HepG2 (cell line): ENCODE data around the gene EMC10. TPM values are rescaled to one million over a fixed set of nuclear protein-coding genes. Genes with fewer than 3 reads are reported as not detected.

ENCODE experiments used
- ATAC-seq: fragments of 200-7000 bp; cut with Tn5 transposase; 3 replicates; pipeline ENCODE4 v1.9.1; 2020; ENCODE audit warnings: mild to moderate bottlenecking, moderate library complexity
- Bru-seq: library from RNA; stranded (reverse); fragments of 400-500 nt; gene quantifications from one replicate; lab custom pipeline; 2021; lab: Mats Ljungman, UMichigan
- BruChase-seq, 2 experiments: library from RNA; stranded (reverse); fragments of 400-500 nt; gene quantifications; one replicate each; lab custom pipeline; 2021; lab: Mats Ljungman, UMichigan
- BruUV-seq: library from RNA; stranded (reverse); fragments of 400-500 nt; replicated peaks from 2 replicates; lab custom pipeline; 2021; lab: Mats Ljungman, UMichigan
- CTCF ChIA-PET: fragments of 300-600 bp; formaldehyde crosslinking; extraction: SDS; loops from one replicate; lab custom pipeline; 2021; ENCODE audit warnings: low total read pairs, inconsistent platforms, low intra/inter-chr PET ratio; lab: Yijun Ruan, JAX
- POLR2A ChIA-PET: fragments of 350-600 bp; sonication (Branson Sonifier 250); formaldehyde crosslinking; loops from one replicate; lab custom pipeline; 2020; ENCODE audit warnings: antibody characterized with exemption, inconsistent platforms; lab: Yijun Ruan, JAX
- DNase-seq: peaks from one replicate; pipeline ENCODE4 v3.0.0-alpha.2; 2015; ENCODE audit warnings: low spot score
- FAIRE-seq: peaks from 3 replicates; lab custom pipeline; 2011; peaks lifted over from hg19 to GRCh38; lab: Jason Lieb, UNC
- H2AFZ ChIP-seq: one replicate; pipeline ENCODE4 v1.6.1; 2011; ENCODE audit warnings: low read length, inconsistent platforms
- H3K27ac ChIP-seq: fragments of 300-600 bp; 3 replicates; pipeline ENCODE4 v1.8.0; 2011; ENCODE audit warnings: mixed run types, mild to moderate bottlenecking, mixed read lengths, low read length, inconsistent platforms; ENCODE audit not compliant: insufficient read depth; ENCODE audit errors: extremely low read length
- H3K27me3 ChIP-seq, 2 experiments: fragments of 200-600 bp in 1 of 2; 2 replicates in 1 of 2; 3 replicates in 1 of 2; pipeline versions ENCODE4 v1.6.0 to v1.8.0; 2011; ENCODE audit warnings: low read length in 2 of 2, mild to moderate bottlenecking in 2 of 2, moderate library complexity in 2 of 2, inconsistent platforms in 1 of 2; ENCODE audit not compliant: insufficient read depth in 2 of 2, control insufficient read depth in 1 of 2
- H3K36me3 ChIP-seq, 2 experiments: fragments of 200-600 bp in 1 of 2; replicated peaks in 1 of 2; 2 replicates in 1 of 2; 3 replicates in 1 of 2; pipeline versions ENCODE4 v1.5.1 to v1.8.0; 2011; ENCODE audit warnings: low read length in 2 of 2, inconsistent platforms in 1 of 2; ENCODE audit not compliant: insufficient read depth in 2 of 2, control insufficient read depth in 1 of 2
- H3K4me1 ChIP-seq: 2 replicates; pipeline ENCODE4 v1.5.1; 2012; ENCODE audit warnings: low read length, inconsistent platforms; ENCODE audit not compliant: insufficient read depth
- H3K4me2 ChIP-seq: 2 replicates; pipeline ENCODE4 v1.6.0; 2011; ENCODE audit warnings: low read depth, low read length, inconsistent platforms
- H3K4me3 ChIP-seq, 3 experiments: fragments of 200-600 bp in 1 of 3; sonication (generic), shearing (Covaris generic) in 1 of 3; replicated peaks in 1 of 3; 2 replicates each; pipeline ENCODE4 v1.5.1; 2011 to 2016; ENCODE audit warnings: low read length in 3 of 3, inconsistent platforms in 2 of 3, low read depth in 2 of 3, mild to moderate bottlenecking in 2 of 3, control low read depth in 1 of 3, mixed read lengths in 1 of 3; ENCODE audit not compliant: insufficient read depth in 1 of 3
- H3K79me2 ChIP-seq: one replicate; pipeline ENCODE4 v1.6.1; 2011; ENCODE audit warnings: low read length, inconsistent platforms; ENCODE audit not compliant: insufficient read depth
- H3K9ac ChIP-seq: 2 replicates; pipeline ENCODE4 v1.6.0; 2011; ENCODE audit warnings: mild to moderate bottlenecking, low read depth, low read length, inconsistent platforms; ENCODE audit not compliant: insufficient read depth
- H3K9me3 ChIP-seq: 2 replicates; pipeline ENCODE4 v1.5.1; 2012; ENCODE audit warnings: mild to moderate bottlenecking, low read length
- H4K20me1 ChIP-seq: 2 replicates; pipeline ENCODE4 v1.6.0; 2011; ENCODE audit warnings: inconsistent platforms, mild to moderate bottlenecking, low read length, moderate library complexity; ENCODE audit not compliant: insufficient read depth
- ATF7 ChIP-seq, 2 experiments: fragments of 450-650 bp in 1 of 2; sonication (generic) in 1 of 2; formaldehyde crosslinking in 1 of 2; IDR thresholded peaks; 2 replicates each; pipeline versions ENCODE4 v1.4.0 to v1.6.1; 2016 to 2020; ENCODE audit warnings: antibody characterized with exemption in 1 of 2, mild to moderate bottlenecking in 1 of 2, missing genetic modification reagents in 1 of 2
- HOXA3 ChIP-seq: sonication (generic); formaldehyde crosslinking; IDR thresholded peaks from 2 replicates; pipeline ENCODE4 v1.5.0; 2020; ENCODE audit warnings: missing genetic modification reagents
- KLF12 ChIP-seq: sonication (generic); formaldehyde crosslinking; IDR thresholded peaks from 2 replicates; pipeline ENCODE4 v1.4.0; 2020; ENCODE audit warnings: missing genetic modification reagents, borderline replicate concordance
- LBX2 ChIP-seq: sonication (generic); formaldehyde crosslinking; IDR thresholded peaks from 2 replicates; pipeline ENCODE4 v1.5.0; 2020; ENCODE audit warnings: missing genetic modification reagents, mild to moderate bottlenecking, borderline replicate concordance
- SP2 ChIP-seq: sonication (generic); formaldehyde crosslinking; IDR thresholded peaks from 2 replicates; pipeline ENCODE4 v1.5.1; 2020; ENCODE audit warnings: mild to moderate bottlenecking, missing genetic modification reagents
- THAP7 ChIP-seq: sonication (generic); formaldehyde crosslinking; IDR thresholded peaks from 2 replicates; pipeline ENCODE4 v1.8.1; 2023; ENCODE audit warnings: mild to moderate bottlenecking, missing genetic modification reagents
- ZBTB10 ChIP-seq: sonication (generic); formaldehyde crosslinking; IDR thresholded peaks from 2 replicates; pipeline ENCODE4 v1.4.0; 2020; ENCODE audit warnings: missing genetic modification reagents, borderline replicate concordance
- ZBTB21 ChIP-seq: sonication (generic); formaldehyde crosslinking; IDR thresholded peaks from 2 replicates; pipeline ENCODE4 v1.4.0; 2020; ENCODE audit warnings: missing genetic modification reagents
- ZBTB33 ChIP-seq: sonication (generic); formaldehyde crosslinking; IDR thresholded peaks from 2 replicates; pipeline ENCODE4 v1.4.0; 2020; ENCODE audit warnings: missing genetic modification reagents
- ZNF570 ChIP-seq: sonication (generic); formaldehyde crosslinking; IDR thresholded peaks from 2 replicates; pipeline ENCODE4 v1.4.0; 2020; ENCODE audit warnings: mild to moderate bottlenecking, missing genetic modification reagents, borderline replicate concordance
- ZNF709 ChIP-seq: sonication (generic); formaldehyde crosslinking; IDR thresholded peaks from 2 replicates; pipeline ENCODE4 v1.5.0; 2020; ENCODE audit warnings: mild to moderate bottlenecking, missing genetic modification reagents
- ZSCAN31 ChIP-seq: sonication (generic); formaldehyde crosslinking; IDR thresholded peaks from 2 replicates; pipeline ENCODE4 v1.5.0; 2020; ENCODE audit warnings: low read depth, mild to moderate bottlenecking, missing genetic modification reagents
- WGBS: methylation state at CpG from one replicate; pipeline ENCODE4 v1.1.6; 2017; ENCODE audit warnings: low lambda C conversion rate; 5-methylcytosine and 5-hydroxymethylcytosine counted together
- in situ Hi-C: cut with HindIII; loops from 2 replicates; pipeline ENCODE4 v1.10.0; 2017; ENCODE audit warnings: low pct_unique_long_range_greater_than_20kb; ENCODE audit not compliant: extremely low pct_ligation_motif_present
- intact Hi-C: fragments of 100-400 bp; cut with micrococcal nuclease; formaldehyde crosslinking; loops from one replicate; pipeline ENCODE4 v1.10.0; 2022; ENCODE audit not compliant: unreplicated experiment
- long read RNA-seq, 2 experiments: library from RNA in 1 of 2; library from polyadenylated mRNA in 1 of 2; stranded (forward) in 1 of 2; unstranded in 1 of 2; transcript quantifications; one replicate each; pipeline ENCODE4 v2.0.0, GENCODE V29; 2019 to 2022
- polyA minus RNA-seq, 3 experiments: library from RNA; depleted of rRNA, polyadenylated mRNA; stranded (reverse); fragments of >200 nt; gene quantifications; 2 replicates each; pipeline ENCODE4 v1.2.3, GENCODE V29; 2011; ENCODE audit warnings: low replicate concordance in 1 of 3
- polyA plus RNA-seq, 8 experiments: library from polyadenylated mRNA; depleted of rRNA in 3 of 8; stranded (reverse) in 7 of 8; unstranded in 1 of 8; fragments of >200 nt; fragmentation: Illumina TruSeq in 4 of 8; extraction: Trizol in 4 of 8; gene quantifications; 2 replicates each; pipeline versions ENCODE4 v1.2.1 to v1.2.3, GENCODE V29; 2011 to 2016; ENCODE audit warnings: low read depth in 4 of 8, missing spikeins in 1 of 8, mixed read lengths in 1 of 8; ENCODE audit not compliant: insufficient read depth in 1 of 8
- total RNA-seq, 5 experiments: library from RNA; depleted of rRNA; stranded (reverse); fragments of >200 nt; fragmentation: Illumina TruSeq; extraction: Trizol; gene quantifications; 2 replicates each; pipeline ENCODE4 v1.2.3, GENCODE V29; 2016; ENCODE audit warnings: low read depth in 1 of 5

EMC10 gene
- total RNA-seq (2016; rRNA removed; fragmentation: Illumina TruSeq; extraction: Trizol), result not detected in 2 replicates
- total RNA-seq (2016; cell fraction: cytosol; rRNA removed; fragmentation: Illumina TruSeq; extraction: Trizol; ENCODE audit: low read depth), result not detected in 2 replicates
- total RNA-seq (2016; cell fraction: insoluble cytoplasmic fraction; rRNA removed; fragmentation: Illumina TruSeq; extraction: Trizol), result not detected in 2 replicates
- total RNA-seq (2016; cell fraction: membrane; rRNA removed; fragmentation: Illumina TruSeq; extraction: Trizol), result not detected in 2 replicates
- total RNA-seq (2016; cell fraction: nucleus; rRNA removed; fragmentation: Illumina TruSeq; extraction: Trizol), result not detected in 2 replicates
- polyA plus RNA-seq (2011; rRNA removed), result not detected in 2 replicates
- polyA plus RNA-seq (2011; cell fraction: cytosol; rRNA removed), result 0.04 TPM in 1 of 2 replicates, not detected in the other
- 0.19 TPM in 1 of 2 replicates, not detected in the other for polyA plus RNA-seq (2011; cell fraction: nucleus; rRNA removed)
- polyA plus RNA-seq (2012), result not detected in 2 replicates
- polyA plus RNA-seq (2016; cell fraction: cytosol; fragmentation: Illumina TruSeq; extraction: Trizol; ENCODE audit: low read depth), result not detected in 2 replicates
- polyA plus RNA-seq (2016; cell fraction: insoluble cytoplasmic fraction; fragmentation: Illumina TruSeq; extraction: Trizol; ENCODE audit: low read depth), result not detected in 2 replicates
- polyA plus RNA-seq (2016; cell fraction: membrane; fragmentation: Illumina TruSeq; extraction: Trizol; ENCODE audit: low read depth), result not detected in 2 replicates
- polyA plus RNA-seq (2016; cell fraction: nucleus; fragmentation: Illumina TruSeq; extraction: Trizol; ENCODE audit: insufficient read depth, low read depth), result not detected in 2 replicates
- 0.06 and 36.3 TPM in 2 replicates for polyA minus RNA-seq (2011; rRNA and poly(A)+ RNA removed; ENCODE audit: low replicate concordance)
- polyA minus RNA-seq (2011; cell fraction: cytosol; rRNA and poly(A)+ RNA removed), result 0.69 and 2.2 TPM in 2 replicates
- polyA minus RNA-seq (2011; cell fraction: nucleus; rRNA and poly(A)+ RNA removed), result 0.25 and 1.0 TPM in 2 replicates
- percentile 7 among the genes with signal in this experiment for Bru-seq, nascent RNA
- percentile 11 among the genes with signal in this experiment for BruChase-seq, experiment 1, labeled RNA remaining after a 6-hour chase
- BruChase-seq, experiment 2, labeled RNA remaining after a 2-hour chase, result percentile 16 among the genes with signal in this experiment
- long read RNA-seq, experiment 1, result 0 reads
- long read RNA-seq, experiment 2, result 0 reads

GRCh38 chr19:50476224-50476906 is at the start of gene EMC10, which contains the start of gene GARIN5A:
Gene EMC10, plus strand, starts transcription at chr19:50476507. Its CDS starts 38 bp downstream, at chr19:50476545.
Gene GARIN5A, minus strand, starts transcription at chr19:50476848. Its CDS starts 460 bp downstream, at chr19:50476388.
- ATAC-seq (no peak), FAIRE-seq (no peak), DNase-seq (no peak)
- H3K4me1 ChIP-seq, result no peaks in the 10 kb centered on the region
- H3K9me3 ChIP-seq, result no peaks in the 10 kb centered on the region
- no peaks in the 10 kb centered on the region for H3K79me2 ChIP-seq
- H3K36me3 ChIP-seq, result no peaks in the 10 kb centered on the region
- H3K4me3 ChIP-seq, result no peak within 1 kb of the TSS
- no peaks in the 10 kb centered on the region for H4K20me1 ChIP-seq
- in situ Hi-C loops, result no loop called here
- ChIA-PET POLR2A (no interaction called here), CTCF (interaction anchor here (1.4 kb wide), 1 partner anchor 108 kb away, joined by 4 read pairs; no protein-coding TSS in a partner anchor)
- H2AFZ ChIP-seq, result no peak within 1 kb of the TSS
- intact Hi-C loops, result no loop called here
- H3K9ac ChIP-seq, result no peak within 1 kb of the TSS
- H3K27ac ChIP-seq, result no peak within 1 kb of the TSS
- no TSS peak for BruUV-seq
- H3K4me2 ChIP-seq, result no peak within 1 kb of the TSS
- peaks cover 3 to 4% of the 10 kb centered on the region in 2 experiments; a peak in 3 of 5 replicates for H3K27me3 ChIP-seq
- 61% methylated on average over 27 of the region's 58 CpGs for WGBS
- TF ChIP-seq ZBTB21 (peak; percentile 67; the same call in 1 of the 2 replicates), ZBTB33 (CRISPR knock-in tag) (peak; percentile 11; the same call in 1 of the 2 replicates), ZNF709 (CRISPR knock-in tag) (no peak), LBX2 (CRISPR knock-in tag) (no peak), THAP7 (CRISPR knock-in tag) (no peak), ZSCAN31 (CRISPR knock-in tag) (no peak), ATF7 (IDR thresholded peaks at IDR 0.05) (peak; percentile 90), ATF7 (CRISPR knock-in tag; IDR thresholded peaks at IDR 0.05) (no peak), HOXA3 (CRISPR knock-in tag) (peak; percentile 18; the same call in 1 of the 2 replicates), KLF12 (no peak), SP2 (no peak), ZBTB10 (CRISPR knock-in tag) (no peak), ZNF570 (CRISPR knock-in tag) (no peak)
